H1 (cell line): Measurements from ENCODE around the gene SELENOO. TPM values are rescaled to one million over a fixed set of nuclear protein-coding genes. Genes with fewer than 3 reads are reported as not detected.

Experiments
- CTCF ChIA-PET: fragments of 300-600 bp; sonication (Branson Sonifier 250); formaldehyde crosslinking; loops from one replicate; lab custom pipeline; 2021; ENCODE audit not compliant: partially characterized antibody; lab: Charles Lee
- POLR2A ChIA-PET: fragments of 300-600 bp; sonication (Branson Sonifier 250); formaldehyde crosslinking; loops from one replicate; lab custom pipeline; 2021; ENCODE audit warnings: inconsistent platforms; ENCODE audit not compliant: partially characterized antibody; lab: Charles Lee
- DNase-seq, 2 experiments: peaks; one replicate each; pipeline versions ENCODE4 v3.0.0 to v3.0.0-alpha.2; 2010 to 2022; ENCODE audit warnings: low spot score in 2 of 2, low read depth in 1 of 2, mixed read lengths in 1 of 2
- FAIRE-seq: peaks from 2 replicates; lab custom pipeline; 2011; peaks lifted over from hg19 to GRCh38; lab: Jason Lieb, UNC
- H2AFZ ChIP-seq: 2 replicates; pipeline ENCODE4 v1.8.1; 2012; ENCODE audit warnings: low read length, inconsistent platforms
- H2AK5ac ChIP-seq: 2 replicates; pipeline ENCODE4 v1.6.1; 2013; ENCODE audit warnings: low read depth, low read length
- H2BK120ac ChIP-seq: replicated peaks from 2 replicates; pipeline ENCODE3; 2013; ENCODE audit warnings: low read depth, low read length, inconsistent platforms
- H2BK12ac ChIP-seq: 2 replicates; pipeline ENCODE4 v1.6.1; 2013; ENCODE audit warnings: low read depth, low read length
- H2BK15ac ChIP-seq: 2 replicates; pipeline ENCODE4 v1.6.1; 2013; ENCODE audit warnings: low read length
- H2BK20ac ChIP-seq: 2 replicates; pipeline ENCODE4 v1.6.1; 2013; ENCODE audit warnings: low read length
- H2BK5ac ChIP-seq: 2 replicates; pipeline ENCODE4 v1.6.1; 2013; ENCODE audit warnings: low read depth, low read length
- H3K14ac ChIP-seq: 2 replicates; pipeline ENCODE4 v1.6.1; 2013; ENCODE audit warnings: inconsistent platforms; ENCODE audit not compliant: insufficient read length
- H3K18ac ChIP-seq: 2 replicates; pipeline ENCODE4 v1.6.1; 2013; ENCODE audit warnings: low read length; ENCODE audit errors: extremely low read depth
- H3K23ac ChIP-seq: 2 replicates; pipeline ENCODE4 v1.6.1; 2013; ENCODE audit warnings: inconsistent platforms; ENCODE audit not compliant: insufficient read length
- H3K23me2 ChIP-seq: 2 replicates; pipeline ENCODE4 v1.6.1; 2013; ENCODE audit warnings: low read depth, low read length
- H3K27ac ChIP-seq: 2 replicates; pipeline ENCODE4 v1.6.1; 2011; ENCODE audit warnings: low read depth, low read length, inconsistent platforms
- H3K27me3 ChIP-seq, 4 experiments: replicated peaks in 1 of 4; 1 replicate in 1 of 4; 2 replicates in 3 of 4; pipeline versions ENCODE4 v1.6.1 to v1.8.1; 2011 to 2013; ENCODE audit warnings: low read length in 3 of 4, mild to moderate bottlenecking in 3 of 4, inconsistent platforms in 2 of 4, mixed read lengths in 2 of 4, moderate library complexity in 1 of 4; ENCODE audit not compliant: control insufficient read depth in 3 of 4, insufficient read depth in 3 of 4; ENCODE audit errors: extremely low read depth in 1 of 4
- H3K36me3 ChIP-seq, 4 experiments: 2 replicates each; pipeline versions ENCODE4 v1.6.1 to v1.8.1; 2011 to 2013; ENCODE audit warnings: mild to moderate bottlenecking in 4 of 4, low read length in 3 of 4, moderate library complexity in 2 of 4, control low read depth in 1 of 4, inconsistent platforms in 1 of 4; ENCODE audit not compliant: insufficient read depth in 4 of 4, control insufficient read depth in 2 of 4
- H3K4ac ChIP-seq: replicated peaks from 2 replicates; pipeline ENCODE3; 2013; ENCODE audit warnings: low read length, low read depth, mixed read lengths, inconsistent platforms; ENCODE audit not compliant: insufficient read length
- H3K4me1 ChIP-seq, 4 experiments: replicated peaks in 1 of 4; 1 replicate in 1 of 4; 2 replicates in 3 of 4; pipeline versions ENCODE4 v1.6.1 to v1.8.1; 2011 to 2013; ENCODE audit warnings: low read length in 3 of 4, inconsistent platforms in 2 of 4, mixed read lengths in 1 of 4; ENCODE audit not compliant: insufficient read depth in 4 of 4, control insufficient read depth in 3 of 4
- H3K4me2 ChIP-seq, 2 experiments: 2 replicates each; pipeline versions ENCODE4 v1.6.1 to v1.8.1; 2011 to 2013; ENCODE audit warnings: low read depth in 2 of 2, low read length in 2 of 2, control low read depth in 1 of 2, inconsistent platforms in 1 of 2, mild to moderate bottlenecking in 1 of 2; ENCODE audit not compliant: insufficient read depth in 1 of 2
- H3K4me3 ChIP-seq, 4 experiments: fragments of 200-600, 300-600 bp in 1 of 4; sonication (generic), shearing (Covaris generic), sonication (Bioruptor Twin) in 1 of 4; 2 replicates each; pipeline versions ENCODE4 v1.5.1 to v1.8.1; 2011 to 2016; ENCODE audit warnings: low read length in 4 of 4, low read depth in 3 of 4, control low read depth in 2 of 4, inconsistent platforms in 2 of 4, mild to moderate bottlenecking in 2 of 4, mixed read lengths in 1 of 4, moderate library complexity in 1 of 4; ENCODE audit not compliant: insufficient read depth in 2 of 4; ENCODE audit errors: extremely low read depth in 1 of 4
- H3K56ac ChIP-seq: replicated peaks from 2 replicates; pipeline ENCODE3; 2013; ENCODE audit warnings: low read depth, mild to moderate bottlenecking, mixed read lengths, low read length, inconsistent platforms; ENCODE audit not compliant: insufficient read length
- H3K79me1 ChIP-seq: 2 replicates; pipeline ENCODE4 v1.6.1; 2013; ENCODE audit warnings: low read depth, low read length, control low read depth
- H3K79me2 ChIP-seq, 2 experiments: 2 replicates each; pipeline versions ENCODE4 v1.6.1 to v1.8.1; 2012 to 2013; ENCODE audit warnings: low read length in 2 of 2, mild to moderate bottlenecking in 2 of 2, inconsistent platforms in 1 of 2; ENCODE audit not compliant: insufficient read depth in 2 of 2, control insufficient read depth in 1 of 2
- H3K9ac ChIP-seq, 4 experiments: replicated peaks in 1 of 4; 1 replicate in 1 of 4; 2 replicates in 3 of 4; pipeline versions ENCODE4 v1.6.1 to v1.8.1; 2011 to 2013; ENCODE audit warnings: low read depth in 3 of 4, low read length in 3 of 4, control low read depth in 2 of 4, mild to moderate bottlenecking in 2 of 4, moderate library complexity in 2 of 4, inconsistent platforms in 1 of 4; ENCODE audit errors: extremely low read depth in 1 of 4
- H3K9me3 ChIP-seq, 2 experiments: 2 replicates each; pipeline versions ENCODE4 v1.6.1 to v1.8.1; 2012 to 2013; ENCODE audit warnings: mild to moderate bottlenecking in 2 of 2, moderate library complexity in 2 of 2, control low read depth in 1 of 2, inconsistent platforms in 1 of 2, low read depth in 1 of 2, low read length in 1 of 2, mixed read lengths in 1 of 2; ENCODE audit not compliant: insufficient read depth in 2 of 2
- H4K20me1 ChIP-seq, 2 experiments: replicated peaks in 1 of 2; 2 replicates each; pipeline versions ENCODE3 to v1.8.1; 2011 to 2013; ENCODE audit warnings: inconsistent platforms in 2 of 2, low read length in 2 of 2, mild to moderate bottlenecking in 1 of 2; ENCODE audit not compliant: insufficient read depth in 2 of 2, control insufficient read depth in 1 of 2
- H4K5ac ChIP-seq: 2 replicates; pipeline ENCODE4 v1.6.1; 2013; ENCODE audit warnings: low read length, low read depth, mixed read lengths, inconsistent platforms; ENCODE audit not compliant: insufficient read length
- H4K8ac ChIP-seq: 2 replicates; pipeline ENCODE4 v1.8.0; 2013; ENCODE audit warnings: mild to moderate bottlenecking, moderate library complexity, low read length, inconsistent platforms; ENCODE audit not compliant: insufficient read depth; ENCODE audit errors: extremely low read depth
- H4K91ac ChIP-seq: replicated peaks from 2 replicates; pipeline ENCODE3; 2013; ENCODE audit warnings: low read length, mixed read lengths, inconsistent platforms; ENCODE audit not compliant: insufficient read length
- CEBPB ChIP-seq: IDR thresholded peaks from 2 replicates; pipeline ENCODE4 v1.6.1; 2012; ENCODE audit warnings: low read depth, low read length
- GTF2F1 ChIP-seq: IDR thresholded peaks from 2 replicates; pipeline ENCODE4 v1.6.1; 2012; ENCODE audit warnings: low read depth, low read length, improper control_type of control experiment, borderline replicate concordance
- POLR2AphosphoS5 ChIP-seq: IDR thresholded peaks from 2 replicates; pipeline ENCODE4 v1.6.1; 2011; ENCODE audit warnings: low read depth, low read length
- SIN3A ChIP-seq, 2 experiments: IDR thresholded peaks in 1 of 2; conservative IDR thresholded peaks in 1 of 2; 2 replicates each; pipeline ENCODE4 v1.6.1; 2011 to 2012; ENCODE audit warnings: low read length in 2 of 2, improper control_type of control experiment in 1 of 2, low read depth in 1 of 2, mild to moderate bottlenecking in 1 of 2
- SIRT6 ChIP-seq: IDR thresholded peaks from one replicate; pipeline ENCODE4 v1.7.1; 2012; ENCODE audit warnings: low read length, inconsistent platforms
- WGBS, 2 experiments: shearing (Covaris generic) in 1 of 2; methylation state at CpG; one replicate each; pipeline versions ENCODE4 v1.1.6 to v1.1.7; 2013 to 2015; ENCODE audit warnings: low lambda C conversion rate in 2 of 2, mixed read lengths in 2 of 2, inconsistent platforms in 1 of 2, low coverage in 1 of 2, missing lambda C conversion rate in 1 of 2; ENCODE audit not compliant: insufficient replicate concordance in 2 of 2, insufficient coverage in 1 of 2, insufficient read length in 1 of 2; ENCODE audit errors: extremely low coverage in 1 of 2, missing lambda C conversion rate in 1 of 2; 5-methylcytosine and 5-hydroxymethylcytosine counted together
- polyA plus RNA-seq, 7 experiments: library from polyadenylated mRNA; depleted of rRNA in 3 of 7; stranded (reverse) in 5 of 7; unstranded in 2 of 7; fragments of >200 nt in 5 of 7; fragments of 200-250 nt in 2 of 7; gene quantifications; 1 replicate in 5 of 7; 2 replicates in 1 of 7; 4 replicates in 1 of 7; pipeline versions ENCODE4 v1.2.1 to v1.2.3, GENCODE V29; 2011 to 2013; ENCODE audit warnings: missing spikeins in 2 of 7, mixed read lengths in 2 of 7
- total RNA-seq: library from RNA; stranded (reverse); fragmentation: NEBNext Ultra II Directional; extraction: Animal tissue kit (Norgen Biotek cat#: 25700); gene quantifications from 2 replicates; pipeline ENCODE4 v1.2.1, GENCODE V29; 2021
- TF ChIP-seq, protein P1 (sequence below): IDR thresholded peaks from 2 replicates; pipeline ENCODE4 v1.6.1; 2012; ENCODE audit warnings: low read length, inconsistent platforms
- TF ChIP-seq, protein P2 (sequence below): IDR thresholded peaks from 2 replicates; pipeline ENCODE4 v1.6.1; 2012; ENCODE audit warnings: inconsistent platforms
- TF ChIP-seq, protein P3 (sequence below): IDR thresholded peaks from 2 replicates; pipeline ENCODE4 v1.6.1; 2011; ENCODE audit warnings: low read depth, mild to moderate bottlenecking, low read length; ENCODE audit not compliant: insufficient read depth

SELENOO gene
- total and polyA plus RNA-seq, 2 of the 8 experiments (the other 6 are each of a cell fraction or from before 2014, with no cell fraction given) = 18.6 to 25.1 TPM

- no peak overlapping the region for H2BK5ac ChIP-seq
- WGBS, 2 experiments = 93% methylated on average over 23 of the region's 25 CpGs; no CpG with 5 or more reads in 1 of the 2 experiments
- no peak overlapping the region for H2AK5ac ChIP-seq
- no peaks in the 10 kb centered on the region for H3K23me2 ChIP-seq
- H2BK120ac ChIP-seq = no peak overlapping the region
- no peak overlapping the region for H3K4me2 ChIP-seq
- no peak overlapping the region for H2AFZ ChIP-seq
- H2BK12ac ChIP-seq = no peak overlapping the region
- no peak overlapping the region for H3K56ac ChIP-seq
- CTCF ChIA-PET = interaction anchor here (1.2 to 9.2 kb wide), 5 partner anchors 11 to 72 kb away, joined by 4 to 77 read pairs (median 6); no protein-coding TSS in a partner anchor
- no peak overlapping the region; the same call in 1 of the 2 replicates for H3K18ac ChIP-seq
- peaks cover 2% of the 10 kb centered on the region; the same call in 1 of the 2 replicates for H3K79me1 ChIP-seq
- peak overlapping the region; percentile 62 for H4K8ac ChIP-seq
- peaks cover 7 to 32% of the 10 kb centered on the region in 2 experiments for H4K20me1 ChIP-seq
- H3K27ac ChIP-seq = no peak overlapping the region
- DNase-seq (peak in 1 of 2 experiments; percentile 45), FAIRE-seq (no peak)
- H3K9ac ChIP-seq = no peak overlapping the region
- H4K91ac ChIP-seq = no peak overlapping the region
- no peaks in the 10 kb centered on the region for H3K27me3 ChIP-seq
- H3K9me3 ChIP-seq = no peaks in the 10 kb centered on the region; a peak in 1 of 4 replicates
- peaks cover 7 to 41% (median 29%) of the 10 kb centered on the region in 4 experiments for H3K36me3 ChIP-seq
- POLR2A ChIA-PET = interaction anchor here (0.6 to 2.9 kb wide), 4 partner anchors 12 to 166 kb away, joined by 3 to 9 read pairs (median 3); no protein-coding TSS in a partner anchor
- no peak overlapping the region for H2BK20ac ChIP-seq
- H3K23ac ChIP-seq = no peak overlapping the region
- no peak overlapping the region for H3K4ac ChIP-seq
- H3K4me1 ChIP-seq = peaks cover 0 to 11% (median 2%) of the 10 kb centered on the region in 4 experiments; a peak in 3 of 7 replicates
- H3K79me2 ChIP-seq = no peaks in the 10 kb centered on the region; a peak in 1 of 4 replicates
- no peak overlapping the region for H2BK15ac ChIP-seq
- no peak overlapping the region for H3K14ac ChIP-seq
- no peak overlapping the region for H3K4me3 ChIP-seq
- no peak overlapping the region for H4K5ac ChIP-seq
- TF ChIP-seq, protein P1, sequence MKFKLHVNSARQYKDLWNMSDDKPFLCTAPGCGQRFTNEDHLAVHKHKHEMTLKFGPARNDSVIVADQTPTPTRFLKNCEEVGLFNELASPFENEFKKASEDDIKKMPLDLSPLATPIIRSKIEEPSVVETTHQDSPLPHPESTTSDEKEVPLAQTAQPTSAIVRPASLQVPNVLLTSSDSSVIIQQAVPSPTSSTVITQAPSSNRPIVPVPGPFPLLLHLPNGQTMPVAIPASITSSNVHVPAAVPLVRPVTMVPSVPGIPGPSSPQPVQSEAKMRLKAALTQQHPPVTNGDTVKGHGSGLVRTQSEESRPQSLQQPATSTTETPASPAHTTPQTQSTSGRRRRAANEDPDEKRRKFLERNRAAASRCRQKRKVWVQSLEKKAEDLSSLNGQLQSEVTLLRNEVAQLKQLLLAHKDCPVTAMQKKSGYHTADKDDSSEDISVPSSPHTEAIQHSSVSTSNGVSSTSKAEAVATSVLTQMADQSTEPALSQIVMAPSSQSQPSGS = no peak
- TF ChIP-seq POLR2AphosphoS5 (no peak), GTF2F1 (no peak), CEBPB (no peak), SIRT6 (no peak), SIN3A (conservative IDR thresholded peaks at IDR 0.05 in 1 of 2, IDR thresholded peaks at IDR 0.05 in 1 of 2; ENCODE audit: low read depth in 1 of 2, low read length in 2 of 2) (no peak)
- TF ChIP-seq, protein P2, sequence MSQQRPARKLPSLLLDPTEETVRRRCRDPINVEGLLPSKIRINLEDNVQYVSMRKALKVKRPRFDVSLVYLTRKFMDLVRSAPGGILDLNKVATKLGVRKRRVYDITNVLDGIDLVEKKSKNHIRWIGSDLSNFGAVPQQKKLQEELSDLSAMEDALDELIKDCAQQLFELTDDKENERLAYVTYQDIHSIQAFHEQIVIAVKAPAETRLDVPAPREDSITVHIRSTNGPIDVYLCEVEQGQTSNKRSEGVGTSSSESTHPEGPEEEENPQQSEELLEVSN = no peak
- TF ChIP-seq, protein P3, sequence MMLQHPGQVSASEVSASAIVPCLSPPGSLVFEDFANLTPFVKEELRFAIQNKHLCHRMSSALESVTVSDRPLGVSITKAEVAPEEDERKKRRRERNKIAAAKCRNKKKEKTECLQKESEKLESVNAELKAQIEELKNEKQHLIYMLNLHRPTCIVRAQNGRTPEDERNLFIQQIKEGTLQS = no peak
Measured at GRCh38 chr22:50219800-50220602, 19.2 kb downstream of the SELENOO start.
